IMR-90 (cell line): ENCODE data around the gene ELFN2. TPM values are rescaled to one million over a fixed set of nuclear protein-coding genes. Genes with fewer than 3 reads are reported as not detected.

ENCODE experiments used
- ATAC-seq: fragments of 200-7000 bp; cut with Tn5 transposase; 2 replicates; pipeline ENCODE4 v1.9.1; 2020; ENCODE audit warnings: low read depth, mild to moderate bottlenecking, moderate library complexity
- BruUV-seq: library from RNA; stranded (reverse); fragments of 400-500 nt; replicated peaks from 2 replicates; lab custom pipeline; 2021; lab: Mats Ljungman, UMichigan
- CTCF ChIA-PET: fragments of 300-600 bp; formaldehyde crosslinking; extraction: SDS; loops from one replicate; lab custom pipeline; 2021; ENCODE audit warnings: antibody characterized with exemption; lab: Yijun Ruan, JAX
- POLR2A ChIA-PET: fragments of 300-600 bp; sonication (Branson Sonifier 250); formaldehyde crosslinking; loops from one replicate; lab custom pipeline; 2022; ENCODE audit warnings: antibody characterized with exemption; ENCODE audit not compliant: unreplicated experiment; lab: Charles Lee
- DNase-seq: peaks from one replicate; pipeline ENCODE4 v3.0.0; 2013
- H2AFZ ChIP-seq: replicated peaks from 2 replicates; pipeline ENCODE3; 2013; ENCODE audit warnings: low read length, mild to moderate bottlenecking; ENCODE audit not compliant: poor library complexity
- H2AK5ac ChIP-seq: 2 replicates; pipeline ENCODE4 v1.6.1; 2013; ENCODE audit warnings: low read depth, low read length, inconsistent platforms
- H2AK9ac ChIP-seq: replicated peaks from 2 replicates; pipeline ENCODE3; 2013; ENCODE audit warnings: mild to moderate bottlenecking, low read depth, low read length, moderate library complexity; ENCODE audit not compliant: poor library complexity
- H2BK120ac ChIP-seq: 2 replicates; pipeline ENCODE4 v1.6.1; 2013; ENCODE audit warnings: low read depth, low read length, inconsistent platforms
- H2BK15ac ChIP-seq: 3 replicates; pipeline ENCODE4 v1.6.1; 2013; ENCODE audit warnings: low read depth, low read length, inconsistent platforms
- H2BK20ac ChIP-seq: 2 replicates; pipeline ENCODE4 v1.6.1; 2013; ENCODE audit warnings: low read depth, mild to moderate bottlenecking, inconsistent platforms, low read length, moderate library complexity
- H2BK5ac ChIP-seq: 2 replicates; pipeline ENCODE4 v1.6.1; 2013; ENCODE audit warnings: mild to moderate bottlenecking, low read depth, low read length, inconsistent platforms; ENCODE audit not compliant: poor library complexity, severe bottlenecking
- H3K14ac ChIP-seq: replicated peaks from 2 replicates; pipeline ENCODE4 v1.6.1; 2013; ENCODE audit warnings: low read depth, low read length, inconsistent platforms
- H3K18ac ChIP-seq: 2 replicates; pipeline ENCODE4 v1.6.1; 2013; ENCODE audit warnings: low read depth, low read length, control low read depth
- H3K23ac ChIP-seq: 2 replicates; pipeline ENCODE4 v1.6.1; 2013; ENCODE audit warnings: low read depth, low read length, inconsistent platforms
- H3K27ac ChIP-seq: 2 replicates; pipeline ENCODE4 v1.5.1; 2013; ENCODE audit warnings: mild to moderate bottlenecking, control low read depth, low read length; ENCODE audit not compliant: insufficient read depth
- H3K27me3 ChIP-seq: 2 replicates; pipeline ENCODE4 v1.6.1; 2013; ENCODE audit warnings: low read length; ENCODE audit not compliant: control insufficient read depth, insufficient read depth
- H3K36me3 ChIP-seq: 2 replicates; pipeline ENCODE4 v1.6.1; 2013; ENCODE audit warnings: low read length, mixed read lengths; ENCODE audit not compliant: control insufficient read depth, insufficient read depth
- H3K4ac ChIP-seq: 2 replicates; pipeline ENCODE4 v1.6.1; 2013; ENCODE audit warnings: low read depth, low read length, inconsistent platforms
- H3K4me1 ChIP-seq: 2 replicates; pipeline ENCODE4 v1.6.1; 2013; ENCODE audit warnings: low read length, mixed read lengths; ENCODE audit not compliant: control insufficient read depth, insufficient read depth
- H3K4me2 ChIP-seq: 2 replicates; pipeline ENCODE4 v1.6.1; 2013; ENCODE audit warnings: low read depth, mild to moderate bottlenecking, control low read depth, low read length, moderate library complexity
- H3K4me3 ChIP-seq: 2 replicates; pipeline ENCODE4 v1.5.1; 2013; ENCODE audit warnings: low read depth, mild to moderate bottlenecking, control low read depth, low read length, moderate library complexity; ENCODE audit not compliant: insufficient read depth
- H3K56ac ChIP-seq: 2 replicates; pipeline ENCODE4 v1.6.1; 2013; ENCODE audit warnings: low read length, inconsistent platforms; ENCODE audit not compliant: insufficient read depth; ENCODE audit errors: extremely low read depth
- H3K79me1 ChIP-seq, 2 experiments: 2 replicates each; pipeline ENCODE4 v1.6.1; 2013; ENCODE audit warnings: low read length in 2 of 2, inconsistent platforms in 1 of 2, low read depth in 1 of 2
- H3K9ac ChIP-seq: 2 replicates; pipeline ENCODE4 v1.6.1; 2013; ENCODE audit warnings: low read depth, low read length, control low read depth
- H3K9me1 ChIP-seq: 2 replicates; pipeline ENCODE4 v1.6.1; 2013; ENCODE audit warnings: low read length, inconsistent platforms; ENCODE audit not compliant: insufficient read depth
- H3K9me3 ChIP-seq: 2 replicates; pipeline ENCODE4 v1.6.1; 2013; ENCODE audit warnings: low read length; ENCODE audit not compliant: control insufficient read depth, insufficient read depth
- H4K20me1 ChIP-seq: 2 replicates; pipeline ENCODE4 v1.6.1; 2013; ENCODE audit warnings: low read length, inconsistent platforms; ENCODE audit not compliant: insufficient read depth
- H4K5ac ChIP-seq: 2 replicates; pipeline ENCODE4 v1.6.1; 2013; ENCODE audit warnings: mild to moderate bottlenecking, low read depth, low read length, control low read depth
- H4K8ac ChIP-seq, 2 experiments: 2 replicates each; pipeline ENCODE4 v1.6.1; 2013; ENCODE audit warnings: low read depth in 2 of 2, low read length in 2 of 2, control low read depth in 1 of 2, inconsistent platforms in 1 of 2
- H4K91ac ChIP-seq: 2 replicates; pipeline ENCODE4 v1.6.1; 2013; ENCODE audit warnings: low read depth, low read length, inconsistent platforms; ENCODE audit not compliant: insufficient read depth
- BHLHE40 ChIP-seq: fragments of 150-350 bp; IDR thresholded peaks from 2 replicates; pipeline ENCODE4 v1.6.1; 2016; ENCODE audit warnings: mild to moderate bottlenecking, low read depth, low read length
- ELK1 ChIP-seq: fragments of 150-350 bp; IDR thresholded peaks from 2 replicates; pipeline ENCODE4 v1.6.1; 2016; ENCODE audit warnings: low read depth, mild to moderate bottlenecking, low read length, moderate library complexity, borderline replicate concordance
- FOS ChIP-seq: fragments of 150-350 bp; IDR thresholded peaks from 2 replicates; pipeline ENCODE4 v1.6.1; 2016; ENCODE audit warnings: low read depth, low read length
- MAZ ChIP-seq: IDR thresholded peaks from 2 replicates; pipeline ENCODE4 v1.6.1; 2012; ENCODE audit warnings: low read depth, mild to moderate bottlenecking, low read length, improper control_type of control experiment, moderate library complexity, borderline replicate concordance
- MXI1 ChIP-seq: IDR thresholded peaks from 2 replicates; pipeline ENCODE4 v1.6.1; 2012; ENCODE audit warnings: low read depth, mild to moderate bottlenecking, low read length, moderate library complexity, borderline replicate concordance
- POLR2A ChIP-seq: IDR thresholded peaks from 2 replicates; pipeline ENCODE4 v1.6.1; 2012; ENCODE audit warnings: mild to moderate bottlenecking, low read depth, low read length
- RAD21 ChIP-seq: IDR thresholded peaks from 2 replicates; pipeline ENCODE4 v1.6.1; 2012; ENCODE audit warnings: low read length, improper control_type of control experiment
- USF2 ChIP-seq: fragments of 150-350 bp; IDR thresholded peaks from 2 replicates; pipeline ENCODE4 v1.6.1; 2017; ENCODE audit warnings: mild to moderate bottlenecking, antibody characterized with exemption, low read length, low read depth
- WGBS, 2 experiments: methylation state at CpG; one replicate each; pipeline versions ENCODE4 v1.1.5 to v1.1.7; 2013; ENCODE audit warnings: missing lambda C conversion rate in 2 of 2; ENCODE audit not compliant: insufficient read length in 1 of 2; ENCODE audit errors: extremely low coverage in 2 of 2; 5-methylcytosine and 5-hydroxymethylcytosine counted together
- dilution Hi-C: fragments of 300-500 bp; cut with HindIII; formaldehyde crosslinking; loops from one replicate; pipeline ENCODE4 v1.14.3; 2018; ENCODE audit warnings: low sequenced_read_pairs; ENCODE audit not compliant: unreplicated experiment
- in situ Hi-C: fragments of 300-500 bp; cut with MboI; formaldehyde crosslinking; loops from 3 replicates; pipeline ENCODE4 v1.14.3; 2019; ENCODE audit warnings: low sequenced_read_pairs, inconsistent platforms, mixed read lengths
- intact Hi-C: fragments of 100-400 bp; cut with micrococcal nuclease; formaldehyde crosslinking; loops from 2 replicates; pipeline ENCODE4 v1.10.0; 2022
- polyA plus RNA-seq, 3 experiments: library from polyadenylated mRNA; depleted of rRNA; stranded (reverse); fragments of >200 nt; gene quantifications; 2 replicates each; pipeline ENCODE4 v1.2.3, GENCODE V29; 2012; ENCODE audit warnings: low replicate concordance in 1 of 3
- total RNA-seq: library from RNA; depleted of rRNA; stranded (reverse); fragments of >200 nt; gene quantifications from 2 replicates; pipeline ENCODE4 v1.2.3, GENCODE V29; 2012

The ELFN2 gene
- total and polyA plus RNA-seq, 2 of the 4 experiments (the other 2 are of a cell fraction), result 0.72 to 5.0 TPM

DNA sequence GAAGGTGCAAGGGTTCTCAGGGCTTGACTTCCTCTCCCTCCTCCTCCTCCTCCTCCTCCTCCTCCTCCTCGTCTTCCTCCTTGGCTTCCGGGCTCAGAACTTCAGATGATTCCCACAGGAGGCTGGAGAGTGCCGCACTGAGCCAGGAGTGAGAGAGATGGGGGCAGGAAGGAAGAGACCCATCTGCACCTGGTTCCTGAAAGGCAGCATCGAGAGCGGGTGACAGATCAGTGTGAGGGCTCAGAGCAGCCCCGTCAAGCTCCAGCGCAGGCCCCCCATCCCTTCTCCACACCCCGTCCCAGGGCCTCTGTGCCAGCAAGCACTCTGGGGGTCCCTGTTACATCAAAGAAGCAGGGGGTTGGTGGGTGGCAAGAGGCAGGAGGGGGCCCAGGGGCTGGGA, 51.5 kb downstream of the ELFN2 start:
- H3K23ac ChIP-seq, result no peak overlapping the region
- in situ Hi-C loops (no loop called here), intact Hi-C loops (no loop called here), dilution Hi-C loops (no loop called here)
- H3K4ac ChIP-seq, result no peak overlapping the region
- BruUV-seq, result no TSS peak
- WGBS, 2 experiments, result no CpG with 5 or more reads among the region's 8 CpGs
- H2BK5ac ChIP-seq, result no peak overlapping the region
- H4K20me1 ChIP-seq, result peaks cover 17% of the 10 kb centered on the region
- H3K9me1 ChIP-seq, result no peaks in the 10 kb centered on the region
- no peak overlapping the region for H2BK15ac ChIP-seq
- no peak overlapping the region for H3K56ac ChIP-seq
- H3K4me2 ChIP-seq, result no peak overlapping the region
- no peak overlapping the region for H3K18ac ChIP-seq
- H3K14ac ChIP-seq, result no peak overlapping the region
- no peak overlapping the region for H2AFZ ChIP-seq
- H3K27ac ChIP-seq, result no peak overlapping the region
- H4K5ac ChIP-seq, result no peak overlapping the region
- no peak overlapping the region for H4K91ac ChIP-seq
- no peak overlapping the region for H3K9ac ChIP-seq
- H3K4me1 ChIP-seq, result peaks cover 11% of the 10 kb centered on the region; the same call in 1 of the 2 replicates
- no peak for DNase-seq
- peaks cover 24% of the 10 kb centered on the region for H3K27me3 ChIP-seq
- no peak overlapping the region for H3K4me3 ChIP-seq
- H2AK9ac ChIP-seq, result no peak overlapping the region
- peaks cover 6% of the 10 kb centered on the region; the same call in 1 of the 2 replicates for H3K36me3 ChIP-seq
- TF ChIP-seq POLR2A (no peak), FOS (no peak), MAZ (no peak), RAD21 (no peak), ELK1 (no peak), USF2 (no peak), MXI1 (no peak), BHLHE40 (no peak)
- no peaks in the 10 kb centered on the region for H3K9me3 ChIP-seq
- ChIA-PET POLR2A (no interaction called here), CTCF (no interaction called here)
- no peak overlapping the region for H2AK5ac ChIP-seq
- no peak overlapping the region for H2BK20ac ChIP-seq
- no peaks in the 10 kb centered on the region for H3K79me1 ChIP-seq
- no peak overlapping the region for H4K8ac ChIP-seq
- no peak for ATAC-seq
- no peak overlapping the region for H2BK120ac ChIP-seq
